ENCODE results near the gene PCGF3. TPM values are rescaled to one million over a fixed set of nuclear protein-coding genes. Genes with fewer than 3 reads are reported as not detected.

Gene PCGF3
- total RNA-seq, 4 donors from 2014 or later, result 40.0 to 57.6 (median 46.9) TPM

DNA sequence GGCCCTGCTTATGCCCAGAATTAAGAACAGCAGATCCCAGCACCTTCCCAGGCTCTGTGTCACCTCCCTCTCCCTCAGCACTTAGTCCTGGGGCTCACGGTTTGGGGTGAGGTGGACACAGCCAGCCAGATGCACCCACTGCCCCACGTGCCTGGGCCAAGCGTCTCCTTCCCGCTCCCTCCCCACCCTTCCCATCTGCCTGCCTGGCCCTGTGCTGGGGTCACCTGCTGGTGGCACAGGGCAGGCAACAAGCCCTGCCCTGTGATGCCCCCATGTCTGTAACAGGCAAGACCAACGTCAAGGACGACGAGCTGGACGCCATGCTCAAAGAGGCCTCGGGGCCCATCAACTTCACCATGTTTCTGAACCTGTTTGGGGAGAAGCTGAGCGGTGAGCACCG is 26.0 kb upstream of the PCGF3 start:
- H3K36me3 ChIP-seq, result no peaks in the 10 kb centered on the region
- no peak overlapping the region for H3K27ac ChIP-seq
- no peaks in the 10 kb centered on the region for H3K9me3 ChIP-seq
- intact Hi-C loops (cut with DNase I), result no loop called here
- WGBS, 2 donors, result 0 to 80% methylated on average over 1 of the region's 11 CpGs
- H3K4me3 ChIP-seq, result no peak overlapping the region
- TF ChIP-seq POLR2A (IDR thresholded peaks at IDR 0.05), result no peak
- DNase-seq, result no peak
- peaks cover 36 to 88% (median 44%) of the 10 kb centered on the region in 3 donors for H3K4me1 ChIP-seq
- no peaks in the 10 kb centered on the region for H3K27me3 ChIP-seq

DNA sequence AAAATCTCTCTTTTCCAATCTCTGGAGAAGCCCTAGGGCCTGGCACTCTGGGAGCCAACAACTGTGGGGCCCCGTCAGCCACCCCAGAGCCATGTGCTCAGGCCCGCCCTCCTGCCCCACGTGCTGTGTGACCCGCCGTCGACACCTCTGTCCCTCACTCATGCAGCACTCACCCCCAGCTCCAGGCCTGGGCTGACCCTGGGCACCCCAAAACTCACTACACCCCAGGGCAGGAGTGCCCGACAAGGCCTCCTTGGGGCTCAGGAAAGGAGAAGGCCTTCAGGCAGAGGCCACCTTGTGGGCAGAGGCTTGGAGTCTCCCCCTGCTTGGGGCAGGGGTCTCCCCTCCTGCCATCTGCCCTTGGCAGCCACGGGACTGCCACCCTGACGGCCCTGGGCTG is 25.5 kb upstream of the PCGF3 start:
- no peaks in the 10 kb centered on the region for H3K9me3 ChIP-seq
- DNase-seq, result no peak
- WGBS, 2 donors, result 88% methylated on average over 6 of the region's 9 CpGs; no CpG with 5 or more reads in 1 of the 2 donors
- H3K27me3 ChIP-seq, result no peaks in the 10 kb centered on the region
- no peak for TF ChIP-seq POLR2A (IDR thresholded peaks at IDR 0.05)
- TF ChIP-seq, protein P1, sequence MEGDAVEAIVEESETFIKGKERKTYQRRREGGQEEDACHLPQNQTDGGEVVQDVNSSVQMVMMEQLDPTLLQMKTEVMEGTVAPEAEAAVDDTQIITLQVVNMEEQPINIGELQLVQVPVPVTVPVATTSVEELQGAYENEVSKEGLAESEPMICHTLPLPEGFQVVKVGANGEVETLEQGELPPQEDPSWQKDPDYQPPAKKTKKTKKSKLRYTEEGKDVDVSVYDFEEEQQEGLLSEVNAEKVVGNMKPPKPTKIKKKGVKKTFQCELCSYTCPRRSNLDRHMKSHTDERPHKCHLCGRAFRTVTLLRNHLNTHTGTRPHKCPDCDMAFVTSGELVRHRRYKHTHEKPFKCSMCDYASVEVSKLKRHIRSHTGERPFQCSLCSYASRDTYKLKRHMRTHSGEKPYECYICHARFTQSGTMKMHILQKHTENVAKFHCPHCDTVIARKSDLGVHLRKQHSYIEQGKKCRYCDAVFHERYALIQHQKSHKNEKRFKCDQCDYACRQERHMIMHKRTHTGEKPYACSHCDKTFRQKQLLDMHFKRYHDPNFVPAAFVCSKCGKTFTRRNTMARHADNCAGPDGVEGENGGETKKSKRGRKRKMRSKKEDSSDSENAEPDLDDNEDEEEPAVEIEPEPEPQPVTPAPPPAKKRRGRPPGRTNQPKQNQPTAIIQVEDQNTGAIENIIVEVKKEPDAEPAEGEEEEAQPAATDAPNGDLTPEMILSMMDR (IDR thresholded peaks at IDR 0.05), result no peak
- H3K4me1 ChIP-seq, result peaks cover 33 to 85% (median 42%) of the 10 kb centered on the region in 3 donors
- no peaks in the 10 kb centered on the region for H3K36me3 ChIP-seq
- H3K27ac ChIP-seq, result peak overlapping the region in 2 of 4 donors; percentile 55 to 69
- H3K4me3 ChIP-seq, result no peak overlapping the region
- intact Hi-C loops (cut with DNase I), result no loop called here

DNA sequence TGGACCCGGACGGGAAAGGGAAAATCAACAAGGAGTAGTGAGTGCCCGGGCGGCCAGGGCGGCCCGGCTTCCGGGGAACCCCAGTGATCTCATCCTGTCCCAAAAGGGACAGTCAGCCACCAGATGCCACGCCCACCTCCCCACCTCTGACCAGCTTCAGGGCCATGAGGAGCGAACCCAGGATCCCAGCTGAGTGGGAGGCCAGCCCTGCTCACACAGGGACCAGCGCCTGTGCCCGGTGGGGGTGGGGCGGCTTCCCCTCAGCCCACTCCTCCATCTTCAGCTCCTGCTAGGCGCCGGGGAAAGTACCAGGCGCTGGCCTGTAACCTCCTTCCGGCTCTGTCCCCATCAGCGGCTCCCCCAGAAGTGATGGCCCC is 25.1 kb upstream of the PCGF3 start:
- DNase-seq, result no peak
- intact Hi-C loops (cut with DNase I), result no loop called here
- Histone ChIP-seq H3K27ac (peak overlapping the region in 3 of 4 donors; percentile 55 to 69 (median 61)), H3K4me1 (peaks cover 29 to 81% (median 37%) of the 10 kb centered on the region in 3 donors), H3K27me3 (no peaks in the 10 kb centered on the region), H3K9me3 (no peaks in the 10 kb centered on the region), H3K4me3 (peak overlapping the region in 3 of 4 donors; percentile 54 to 79 (median 56)), H3K36me3 (no peaks in the 10 kb centered on the region)
- no CpG with 5 or more reads among the region's 17 CpGs for WGBS, 2 donors
- TF ChIP-seq POLR2A (IDR thresholded peaks at IDR 0.05), result no peak
- TF ChIP-seq, protein P1 (IDR thresholded peaks at IDR 0.05), result no peak

DNA sequence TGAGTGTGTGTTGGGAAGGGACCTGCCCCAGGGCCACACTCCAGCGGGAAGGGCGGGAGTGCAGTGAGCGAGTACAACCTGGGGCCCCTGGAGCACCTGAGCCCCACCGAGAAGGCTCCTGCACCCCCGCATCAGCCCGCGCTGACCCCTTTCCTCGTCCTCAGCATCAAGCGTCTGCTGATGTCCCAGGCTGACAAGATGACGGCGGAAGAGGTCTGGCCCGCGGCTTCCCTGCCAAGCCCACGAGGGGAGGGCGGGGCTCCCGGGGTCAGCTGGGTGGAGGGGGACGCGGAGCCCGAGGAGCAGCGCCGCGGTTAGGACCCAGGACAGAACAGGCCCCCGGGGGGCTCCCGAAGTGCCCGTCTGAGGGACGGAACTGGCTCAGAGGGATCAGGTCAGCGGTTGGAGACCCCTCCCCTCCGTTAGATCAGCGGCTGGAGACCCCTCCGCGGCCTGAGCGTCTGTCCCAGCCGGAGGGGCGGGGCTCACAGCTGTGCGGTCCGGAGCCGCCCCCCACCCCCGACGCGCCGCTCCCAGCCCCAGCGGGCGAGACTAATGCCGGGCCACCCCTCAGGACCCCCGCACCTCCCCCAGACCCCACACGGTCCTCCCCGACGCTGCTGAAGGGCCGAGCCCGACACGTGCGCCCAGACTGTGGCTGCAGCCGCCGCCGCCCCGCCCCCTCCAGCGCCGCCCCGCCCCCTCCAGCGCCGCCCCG is 24.5 kb upstream of the PCGF3 start:
- intact Hi-C loops (cut with DNase I), result no loop called here
- Histone ChIP-seq H3K36me3 (no peaks in the 10 kb centered on the region), H3K27me3 (no peaks in the 10 kb centered on the region), H3K27ac (peak overlapping the region in 3 of 4 donors; percentile 55 to 69 (median 61)), H3K4me3 (peak overlapping the region; percentile 14 to 79 (median 55)), H3K9me3 (no peaks in the 10 kb centered on the region), H3K4me1 (peaks cover 26 to 75% (median 36%) of the 10 kb centered on the region in 3 donors)
- TF ChIP-seq, protein P1 (IDR thresholded peaks at IDR 0.05), result no peak
- no peak for TF ChIP-seq POLR2A (IDR thresholded peaks at IDR 0.05)
- WGBS, 2 donors, result 0% methylated on average over 1 of the region's 62 CpGs; no CpG with 5 or more reads in 1 of the 2 donors
- DNase-seq, result no peak

DNA sequence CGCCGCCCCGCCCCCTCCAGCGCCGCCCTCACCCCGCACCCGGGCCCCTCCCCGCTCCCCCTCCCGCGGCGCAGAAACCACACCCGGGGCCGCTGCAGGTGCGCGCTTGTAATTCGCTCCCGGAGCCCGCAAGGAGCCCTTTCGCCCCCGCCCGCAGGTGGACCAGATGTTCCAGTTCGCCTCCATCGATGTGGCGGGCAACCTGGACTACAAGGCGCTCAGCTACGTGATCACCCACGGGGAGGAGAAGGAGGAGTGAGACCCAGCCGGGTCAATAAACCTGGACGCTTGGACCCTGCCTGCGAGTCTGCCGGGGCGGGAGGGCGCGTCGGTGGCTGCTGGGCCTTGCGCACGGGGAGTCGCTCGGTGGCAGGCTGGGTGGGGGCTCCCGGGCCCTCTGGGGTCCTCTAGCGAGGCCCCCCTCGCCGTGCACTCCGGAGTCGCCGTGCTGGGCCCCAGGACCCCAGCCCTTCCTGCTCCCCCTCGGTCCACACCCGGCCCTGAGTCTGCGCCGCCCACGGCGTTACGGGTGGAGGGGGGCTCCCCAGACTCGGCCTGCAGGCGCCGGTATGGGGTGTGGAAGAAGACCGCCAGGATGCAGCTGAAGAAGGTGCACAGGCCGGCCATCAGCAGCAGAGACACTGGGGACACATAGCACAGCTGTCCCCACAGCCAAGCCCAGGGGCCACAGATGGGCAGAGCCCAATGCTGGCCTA is 23.7 kb upstream of the PCGF3 start:
- H3K9me3 ChIP-seq, result no peaks in the 10 kb centered on the region
- H3K27ac ChIP-seq, result peak overlapping the region in 3 of 4 donors; percentile 48 to 56 (median 52)
- TF ChIP-seq, protein P1 (IDR thresholded peaks at IDR 0.05), result no peak
- TF ChIP-seq POLR2A (IDR thresholded peaks at IDR 0.05), result no peak
- peaks cover 29 to 75% (median 41%) of the 10 kb centered on the region in 3 donors for H3K4me1 ChIP-seq
- DNase-seq, result no peak
- H3K27me3 ChIP-seq, result no peaks in the 10 kb centered on the region
- no CpG with 5 or more reads among the region's 58 CpGs for WGBS, 2 donors
- intact Hi-C loops (cut with DNase I), result no loop called here
- H3K36me3 ChIP-seq, result no peaks in the 10 kb centered on the region
- peak overlapping the region in 3 of 4 donors; percentile 33 to 79 (median 34) for H3K4me3 ChIP-seq
